NOMO-1 (cell line): ENCODE results near the gene CCL15.

ENCODE experiments used
- DNase-seq, 2 experiments: peaks; one replicate each; lab custom pipeline; 2025; ENCODE audit not compliant: unreplicated experiment in 2 of 2; lab: John Stamatoyannopoulos, UW

CCL15 gene

GRCh38 chr17:35949401-35949800, 52.0 kb downstream of the CCL15 start:
- DNase-seq, result no peak

- DNase-seq, result no peak
Observed at GRCh38 chr17:35948092-35948491, 53.3 kb downstream of the CCL15 start.
